ENCODE data around the gene TAS1R1.

Gene TAS1R1

DNA sequence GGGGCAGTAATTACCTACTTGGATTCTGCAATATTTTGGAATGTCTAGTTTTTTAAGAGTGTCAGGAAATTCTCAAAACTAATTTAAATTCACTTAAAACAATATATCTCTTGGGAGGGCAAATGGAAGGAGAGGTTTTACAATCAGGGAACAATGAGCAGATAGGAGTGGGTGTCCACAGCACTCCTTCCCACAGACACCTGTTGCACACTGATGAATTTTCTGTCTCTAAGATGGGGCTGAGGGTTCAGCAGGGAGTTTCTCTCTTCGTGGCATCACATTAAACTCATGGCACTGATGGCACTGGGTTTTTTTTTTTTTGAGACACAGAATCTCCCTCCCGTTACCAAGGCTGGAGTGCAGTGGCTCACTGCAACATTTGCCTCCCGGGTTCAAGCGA lies 63.9 kb downstream of the TAS1R1 start:
- H3K36me3 ChIP-seq (ENCODE audit: control insufficient read depth, low read length), result peaks cover 59% of the 10 kb centered on the region
- TF ChIP-seq EZH2phosphoT487 (IDR thresholded peaks at IDR 0.05; ENCODE audit: borderline replicate concordance, low read length), result no peak
- TF ChIP-seq, protein P1, sequence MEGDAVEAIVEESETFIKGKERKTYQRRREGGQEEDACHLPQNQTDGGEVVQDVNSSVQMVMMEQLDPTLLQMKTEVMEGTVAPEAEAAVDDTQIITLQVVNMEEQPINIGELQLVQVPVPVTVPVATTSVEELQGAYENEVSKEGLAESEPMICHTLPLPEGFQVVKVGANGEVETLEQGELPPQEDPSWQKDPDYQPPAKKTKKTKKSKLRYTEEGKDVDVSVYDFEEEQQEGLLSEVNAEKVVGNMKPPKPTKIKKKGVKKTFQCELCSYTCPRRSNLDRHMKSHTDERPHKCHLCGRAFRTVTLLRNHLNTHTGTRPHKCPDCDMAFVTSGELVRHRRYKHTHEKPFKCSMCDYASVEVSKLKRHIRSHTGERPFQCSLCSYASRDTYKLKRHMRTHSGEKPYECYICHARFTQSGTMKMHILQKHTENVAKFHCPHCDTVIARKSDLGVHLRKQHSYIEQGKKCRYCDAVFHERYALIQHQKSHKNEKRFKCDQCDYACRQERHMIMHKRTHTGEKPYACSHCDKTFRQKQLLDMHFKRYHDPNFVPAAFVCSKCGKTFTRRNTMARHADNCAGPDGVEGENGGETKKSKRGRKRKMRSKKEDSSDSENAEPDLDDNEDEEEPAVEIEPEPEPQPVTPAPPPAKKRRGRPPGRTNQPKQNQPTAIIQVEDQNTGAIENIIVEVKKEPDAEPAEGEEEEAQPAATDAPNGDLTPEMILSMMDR (IDR thresholded peaks at IDR 0.05; ENCODE audit: low read depth, low read length, poor library complexity, severe bottlenecking), result no peak
- 0 out of 2 replicates have a peak, but pooled peaks cover 4% of the 10 kb centered on the region for H4K20me1 ChIP-seq (ENCODE audit: control insufficient read depth, insufficient read depth, low read depth, low read length)

DNA sequence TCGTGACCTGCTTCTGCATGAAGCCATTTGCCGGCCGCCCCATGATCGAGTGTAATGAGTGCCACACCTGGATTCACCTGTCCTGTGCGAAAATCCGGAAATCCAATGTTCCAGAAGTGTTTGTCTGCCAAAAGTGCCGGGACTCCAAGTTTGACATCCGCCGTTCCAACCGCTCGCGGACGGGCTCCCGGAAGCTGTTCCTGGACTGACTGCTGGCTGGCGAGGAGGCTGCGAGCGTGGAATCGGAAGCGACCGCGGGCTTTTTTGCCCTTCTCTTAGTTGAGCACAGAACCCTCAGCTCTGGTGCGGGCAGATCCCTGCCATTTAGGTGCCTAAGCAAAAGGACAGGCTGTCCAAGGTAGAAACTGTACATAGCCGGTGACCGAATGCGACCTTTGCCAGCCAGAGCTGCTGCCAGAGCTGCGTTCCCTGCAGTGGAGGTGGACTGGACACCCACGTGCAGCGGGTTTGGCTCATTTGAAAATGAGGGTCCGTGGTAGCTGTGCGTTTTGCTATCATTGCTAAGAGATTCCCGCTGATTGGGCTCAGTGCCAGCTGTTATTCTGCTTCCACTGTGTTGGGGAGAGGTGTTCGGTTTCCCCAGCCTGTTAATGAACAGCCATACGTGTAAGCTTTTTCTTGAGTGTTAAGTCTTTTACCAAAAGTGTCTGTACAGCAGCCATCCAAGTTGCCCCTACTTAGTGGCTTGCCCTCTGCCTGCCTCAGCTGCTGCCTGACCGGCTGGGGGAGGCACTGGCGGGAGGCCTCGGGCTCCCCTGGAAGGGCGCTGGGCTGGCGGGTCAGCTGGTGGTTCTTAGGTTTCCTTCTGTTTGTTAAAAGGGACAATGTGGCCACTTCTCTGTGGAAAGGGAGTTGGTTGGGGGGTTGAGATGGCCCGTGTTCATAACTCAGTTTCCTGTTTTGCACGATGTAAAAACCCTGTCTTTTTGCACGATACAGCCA lies 66.6 kb downstream of the TAS1R1 start:
- Histone ChIP-seq H3K4me1 (ENCODE audit: control insufficient read depth, low read length) (peaks cover 36% of the 10 kb centered on the region), H3K27me3 (ENCODE audit: control insufficient read depth, low read length) (no peaks in the 10 kb centered on the region), H3K4me3 (ENCODE audit: low read length) (no peak overlapping the region), H4K20me1 (ENCODE audit: control insufficient read depth, insufficient read depth, low read depth, low read length) (peaks cover 10% of the 10 kb centered on the region; the same call in 1 of the 2 replicates), H3K79me2 (ENCODE audit: control insufficient read depth, low read length) (peaks cover 47% of the 10 kb centered on the region), H3F3A (ENCODE audit: control insufficient read depth, insufficient read depth) (peaks cover 22% of the 10 kb centered on the region), H3K9me3 (ENCODE audit: control insufficient read depth, insufficient read depth, low read length) (no peaks in the 10 kb centered on the region), H3K27ac (ENCODE audit: low read depth, low read length) (no peak overlapping the region), H3K36me3 (ENCODE audit: control insufficient read depth, low read length) (peaks cover 67% of the 10 kb centered on the region), H3K4me2 (ENCODE audit: low read length) (no peak overlapping the region), H3K9me2 (replicated peaks; ENCODE audit: control insufficient read depth, low read length) (no peaks in the 10 kb centered on the region)
- TF ChIP-seq EZH2phosphoT487 (IDR thresholded peaks at IDR 0.05; ENCODE audit: borderline replicate concordance, low read length), result no peak
- TF ChIP-seq, protein P1 (IDR thresholded peaks at IDR 0.05; ENCODE audit: low read depth, low read length, poor library complexity, severe bottlenecking), result no peak

More for the DNA sequence above, 63.9 kb downstream of the TAS1R1 start:
- Histone ChIP-seq H3F3A (ENCODE audit: control insufficient read depth, insufficient read depth) (peaks cover 17% of the 10 kb centered on the region), H3K4me1 (ENCODE audit: control insufficient read depth, low read length) (peaks cover 23% of the 10 kb centered on the region), H3K27ac (ENCODE audit: low read depth, low read length) (no peak overlapping the region), H3K4me3 (ENCODE audit: low read length) (no peak overlapping the region), H3K9me3 (ENCODE audit: control insufficient read depth, insufficient read depth, low read length) (no peaks in the 10 kb centered on the region), H3K9me2 (replicated peaks; ENCODE audit: control insufficient read depth, low read length) (no peaks in the 10 kb centered on the region), H3K79me2 (ENCODE audit: control insufficient read depth, low read length) (peaks cover 45% of the 10 kb centered on the region), H3K27me3 (ENCODE audit: control insufficient read depth, low read length) (no peaks in the 10 kb centered on the region), H3K4me2 (ENCODE audit: low read length) (no peak overlapping the region)

DNA sequence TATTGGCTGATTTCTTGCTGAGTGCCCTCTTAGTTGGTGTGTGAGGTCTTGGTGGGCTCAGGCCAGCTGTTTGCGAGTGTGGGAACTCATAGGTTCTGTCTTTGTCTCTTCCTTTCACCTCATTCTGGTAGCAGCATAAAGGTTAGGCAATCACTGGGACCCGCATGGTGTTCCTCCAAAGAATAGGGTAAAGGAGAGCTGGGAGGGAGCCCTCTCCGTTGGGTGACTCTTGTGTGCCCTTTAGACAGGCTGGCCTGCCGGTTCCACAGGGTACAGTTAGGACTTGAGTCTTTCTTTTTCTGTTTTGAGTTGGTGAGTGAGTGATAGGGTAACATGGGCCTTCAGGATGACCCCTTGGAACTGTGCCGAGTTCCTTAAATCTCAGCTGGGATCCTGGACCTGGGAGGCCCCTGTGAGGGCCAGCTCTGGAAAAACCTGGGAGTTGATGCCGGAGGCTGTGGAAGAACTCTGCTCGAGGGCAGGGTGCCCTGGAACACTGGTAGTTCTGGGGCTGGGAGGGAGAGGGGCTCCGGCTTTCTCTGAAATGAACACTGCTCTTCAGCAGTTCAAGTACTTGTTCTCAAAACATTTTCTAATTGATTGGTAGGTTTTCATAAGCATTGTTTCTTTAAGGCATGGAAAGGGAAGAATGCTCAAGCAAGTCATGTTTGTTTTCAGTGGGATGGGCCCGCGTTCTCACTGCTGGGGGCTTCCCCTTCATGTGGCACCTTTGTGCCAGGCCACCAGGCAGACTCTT lies 67.5 kb downstream of the TAS1R1 start:
- no peak overlapping the region for H3K4me3 ChIP-seq (ENCODE audit: low read length)
- peaks cover 25% of the 10 kb centered on the region for H3F3A ChIP-seq (ENCODE audit: control insufficient read depth, insufficient read depth)
- no peak overlapping the region for H3K27ac ChIP-seq (ENCODE audit: low read depth, low read length)
- peaks cover 47% of the 10 kb centered on the region for H3K79me2 ChIP-seq (ENCODE audit: control insufficient read depth, low read length)
- peaks cover 63% of the 10 kb centered on the region for H3K36me3 ChIP-seq (ENCODE audit: control insufficient read depth, low read length)
- H3K4me1 ChIP-seq (ENCODE audit: control insufficient read depth, low read length), result peaks cover 44% of the 10 kb centered on the region
- H3K27me3 ChIP-seq (ENCODE audit: control insufficient read depth, low read length), result no peaks in the 10 kb centered on the region
- no peaks in the 10 kb centered on the region for H3K9me3 ChIP-seq (ENCODE audit: control insufficient read depth, insufficient read depth, low read length)
- no peaks in the 10 kb centered on the region for H3K9me2 ChIP-seq (replicated peaks; ENCODE audit: control insufficient read depth, low read length)
- H3K4me2 ChIP-seq (ENCODE audit: low read length), result no peak overlapping the region
- TF ChIP-seq, protein P1 (IDR thresholded peaks at IDR 0.05; ENCODE audit: low read depth, low read length, poor library complexity, severe bottlenecking), result no peak
- TF ChIP-seq EZH2phosphoT487 (IDR thresholded peaks at IDR 0.05; ENCODE audit: borderline replicate concordance, low read length), result no peak
- peaks cover 8% of the 10 kb centered on the region; the same call in 1 of the 2 replicates for H4K20me1 ChIP-seq (ENCODE audit: control insufficient read depth, insufficient read depth, low read depth, low read length)
